A172 (cell line): ENCODE measurements around the gene SMAD6. TPM values are rescaled to one million over a fixed set of nuclear protein-coding genes. Genes with fewer than 3 reads are reported as not detected.

Source experiments
- DNase-seq: peaks from one replicate; pipeline ENCODE4 v3.0.0-alpha.2; 2015; ENCODE audit warnings: low spot score
- total RNA-seq: library from RNA; depleted of rRNA; stranded (reverse); fragments of >200 nt; shearing (Covaris generic); gene quantifications from 2 replicates; pipeline ENCODE4 v1.2.3, GENCODE V29; 2014; rRNA removed

The SMAD6 gene
- 20.8 and 37.9 TPM in 2 replicates for total RNA-seq

DNA sequence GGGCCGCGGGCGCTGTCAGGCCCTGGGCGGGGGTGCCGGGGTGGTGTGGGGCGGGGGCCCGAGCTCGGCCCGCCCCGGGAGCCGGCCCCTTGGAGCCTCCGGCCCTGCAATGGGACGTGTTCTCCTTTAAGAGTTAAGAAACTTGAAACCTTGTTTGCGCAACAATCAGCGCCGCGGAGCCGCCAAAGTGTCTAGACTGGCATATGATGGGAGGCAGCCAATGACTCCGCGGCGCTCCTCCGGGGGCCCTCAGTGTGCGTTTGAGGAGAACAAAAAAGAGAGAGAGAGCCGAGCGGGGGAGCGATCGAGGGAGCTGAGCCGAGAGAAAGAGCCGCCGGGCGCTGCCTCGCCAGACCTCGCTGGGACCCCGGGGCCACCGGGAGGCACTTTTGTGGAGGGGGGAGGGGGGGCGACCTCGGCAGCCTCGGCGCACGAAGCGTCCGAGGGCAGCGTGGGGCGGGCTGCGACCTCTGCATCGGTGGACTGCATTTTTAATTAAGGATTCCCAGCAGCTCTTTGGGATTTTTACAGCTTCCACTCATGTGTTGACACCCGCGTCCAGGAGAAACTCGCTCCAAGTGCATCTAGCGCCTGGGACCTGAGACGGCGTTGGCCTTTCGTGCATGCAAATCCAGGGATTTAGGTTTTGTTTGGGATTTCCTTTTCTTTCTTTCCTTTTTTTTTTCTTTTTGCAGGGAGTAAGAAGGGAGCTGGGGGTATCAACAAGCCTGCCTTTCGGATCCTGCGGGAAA is at the start of gene SMAD6:
Gene SMAD6 (plus strand): TSS at position 202 of the 752 bp plus-strand sequence. CDS start 1,023 bp downstream, outside the sequence.
- DNase-seq, result peak; percentile 94

DNA sequence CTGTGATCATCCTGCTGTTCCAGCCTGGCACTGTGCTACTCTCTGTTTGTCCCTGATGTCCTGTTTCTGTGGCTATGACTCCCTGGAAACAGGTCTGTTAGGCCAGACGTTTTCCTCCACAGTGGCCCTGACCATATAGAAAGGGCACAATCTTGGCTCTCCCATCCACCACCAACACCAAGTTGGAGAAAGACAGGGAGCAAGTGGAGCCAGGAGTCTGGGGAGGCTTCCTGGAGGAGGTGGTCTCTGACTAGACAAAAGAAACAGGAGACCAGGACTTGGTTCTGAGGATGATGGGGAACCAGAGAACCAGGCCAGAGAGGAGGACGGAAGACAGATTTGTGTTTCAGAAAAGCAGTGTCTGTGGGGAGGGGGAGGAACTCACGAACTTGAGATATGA is 49.2 kb upstream of the SMAD6 start:
- DNase-seq, result no peak

DNA sequence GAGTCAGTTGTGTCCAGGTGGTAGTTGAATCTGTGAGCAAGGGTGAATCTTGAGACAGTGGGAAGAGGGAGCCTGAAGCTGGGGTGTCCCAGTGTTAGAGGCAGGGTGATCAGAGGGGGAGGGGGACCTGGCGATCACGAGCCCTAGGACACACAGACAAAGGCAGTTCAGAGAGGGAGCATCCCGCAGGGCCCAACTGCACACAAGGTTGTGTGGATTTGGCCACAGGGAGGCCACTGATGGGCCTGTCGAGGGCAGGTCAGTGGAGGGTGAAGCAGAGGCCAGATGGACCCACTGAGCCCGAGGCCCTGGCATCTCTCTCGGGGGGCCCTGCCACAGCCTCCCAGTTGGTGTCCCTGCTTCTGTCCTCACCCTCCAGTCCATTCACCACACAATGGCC is 48.6 kb upstream of the SMAD6 start:
- no peak for DNase-seq

DNA sequence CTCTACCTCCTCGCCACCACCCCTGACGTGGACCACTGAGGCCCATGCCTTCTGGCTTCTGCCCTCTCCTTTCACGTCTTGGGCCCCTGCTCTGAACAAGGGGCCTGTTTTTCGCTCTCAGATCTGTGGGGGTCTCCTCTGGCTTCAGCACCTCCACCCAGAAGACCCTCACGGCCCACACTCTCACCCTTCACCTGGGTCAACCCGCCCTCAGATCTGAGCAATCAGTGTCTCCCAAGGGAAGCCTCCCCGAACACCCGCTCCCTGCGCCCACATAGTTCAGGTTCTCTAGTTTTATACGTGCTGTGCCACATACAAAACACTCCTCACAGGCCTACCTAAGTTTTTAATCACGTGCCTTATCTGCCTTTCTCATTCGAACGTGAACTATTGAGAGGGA is 48.2 kb upstream of the SMAD6 start:
- no peak for DNase-seq

DNA sequence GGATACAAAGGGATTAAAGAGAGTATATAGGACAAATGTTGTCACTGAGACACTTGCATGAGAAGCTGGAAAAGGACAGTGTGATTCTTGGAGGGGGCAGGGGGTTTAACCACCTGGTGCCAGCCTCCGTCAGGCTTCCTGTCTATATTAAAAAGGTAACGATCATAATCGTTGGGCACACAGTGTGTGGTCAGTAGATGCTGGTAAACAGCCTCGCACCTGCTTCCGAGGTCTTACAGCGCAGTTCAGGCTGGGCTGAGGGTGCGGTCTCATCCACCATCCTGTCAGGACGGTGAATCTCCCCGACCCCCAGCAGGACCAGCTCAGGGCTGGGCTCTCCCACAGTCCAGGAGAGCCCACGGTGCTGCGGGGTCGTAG is 47.7 kb upstream of the SMAD6 start:
- DNase-seq, result no peak

DNA sequence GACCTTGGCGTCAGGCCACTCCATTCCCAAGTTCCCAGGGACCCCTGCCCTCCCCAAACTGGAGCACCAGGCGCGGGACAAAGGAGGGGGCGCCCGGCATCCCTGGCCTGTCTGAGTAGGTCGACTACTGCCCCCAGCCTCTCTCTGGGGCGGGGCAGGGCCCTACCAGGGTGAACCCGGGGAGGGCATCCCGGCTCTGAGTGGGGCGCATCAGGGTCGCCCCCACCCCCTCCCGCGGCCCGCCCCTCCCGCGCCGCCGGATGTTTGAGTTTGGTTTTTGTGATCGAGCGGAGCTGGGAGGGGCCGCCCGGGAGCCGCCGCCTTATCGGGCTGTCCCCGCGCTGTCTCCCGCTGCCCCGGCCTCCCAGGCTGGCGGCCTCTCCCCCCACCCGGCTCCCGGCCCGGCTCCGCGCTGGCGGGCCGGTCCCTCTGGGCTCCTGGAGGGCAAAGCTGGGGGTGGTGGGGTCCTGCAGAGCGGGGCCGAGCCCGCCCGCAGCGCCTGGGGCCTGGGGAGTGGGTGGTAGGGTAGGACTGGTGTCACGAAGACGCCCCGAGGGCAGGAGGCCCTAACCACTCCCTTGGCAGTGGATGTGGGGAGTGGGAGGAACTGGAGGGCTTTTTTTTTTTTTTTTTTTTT is 47.2 kb upstream of the SMAD6 start:
- DNase-seq, result no peak

DNA sequence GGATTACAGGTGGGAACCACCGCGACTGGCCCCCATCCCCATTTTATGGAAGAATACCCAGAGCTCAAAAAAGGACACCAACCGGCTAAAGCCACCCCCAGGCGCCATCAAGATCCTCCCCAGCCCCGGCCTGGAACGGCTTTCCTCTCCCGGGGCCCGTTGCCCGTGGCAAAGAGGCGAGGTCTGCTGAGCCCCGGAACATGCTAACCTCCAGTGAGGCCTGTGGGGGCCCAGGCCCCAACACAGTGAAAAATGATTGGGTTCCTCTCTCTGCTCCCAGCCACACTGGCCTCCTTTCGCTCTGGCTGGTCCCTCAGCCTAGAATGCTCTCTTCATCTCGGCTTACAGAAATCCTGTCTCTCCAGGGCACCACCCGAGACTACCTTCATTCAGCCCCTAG is 46.5 kb upstream of the SMAD6 start:
- no peak for DNase-seq

DNA sequence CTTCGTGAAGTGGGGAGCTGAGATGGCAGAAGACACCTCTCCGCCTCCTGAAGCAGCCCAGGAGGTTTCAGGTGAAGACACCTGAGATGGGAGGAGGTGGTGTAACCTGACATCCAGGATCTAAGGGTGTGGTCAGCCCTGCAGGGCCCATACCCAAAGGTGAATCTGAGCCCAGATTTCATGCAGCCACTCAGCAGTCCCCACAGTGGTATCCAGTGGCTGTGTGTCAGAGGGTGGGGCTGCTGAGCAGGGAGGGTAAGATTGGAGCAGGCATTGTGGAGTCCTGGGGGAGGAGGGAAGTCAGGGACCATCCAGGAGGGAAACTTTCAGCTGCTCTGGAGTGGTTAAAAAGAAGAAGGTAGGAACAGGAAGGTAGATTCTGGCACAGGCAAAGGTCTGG is 46.0 kb upstream of the SMAD6 start:
- no peak for DNase-seq

DNA sequence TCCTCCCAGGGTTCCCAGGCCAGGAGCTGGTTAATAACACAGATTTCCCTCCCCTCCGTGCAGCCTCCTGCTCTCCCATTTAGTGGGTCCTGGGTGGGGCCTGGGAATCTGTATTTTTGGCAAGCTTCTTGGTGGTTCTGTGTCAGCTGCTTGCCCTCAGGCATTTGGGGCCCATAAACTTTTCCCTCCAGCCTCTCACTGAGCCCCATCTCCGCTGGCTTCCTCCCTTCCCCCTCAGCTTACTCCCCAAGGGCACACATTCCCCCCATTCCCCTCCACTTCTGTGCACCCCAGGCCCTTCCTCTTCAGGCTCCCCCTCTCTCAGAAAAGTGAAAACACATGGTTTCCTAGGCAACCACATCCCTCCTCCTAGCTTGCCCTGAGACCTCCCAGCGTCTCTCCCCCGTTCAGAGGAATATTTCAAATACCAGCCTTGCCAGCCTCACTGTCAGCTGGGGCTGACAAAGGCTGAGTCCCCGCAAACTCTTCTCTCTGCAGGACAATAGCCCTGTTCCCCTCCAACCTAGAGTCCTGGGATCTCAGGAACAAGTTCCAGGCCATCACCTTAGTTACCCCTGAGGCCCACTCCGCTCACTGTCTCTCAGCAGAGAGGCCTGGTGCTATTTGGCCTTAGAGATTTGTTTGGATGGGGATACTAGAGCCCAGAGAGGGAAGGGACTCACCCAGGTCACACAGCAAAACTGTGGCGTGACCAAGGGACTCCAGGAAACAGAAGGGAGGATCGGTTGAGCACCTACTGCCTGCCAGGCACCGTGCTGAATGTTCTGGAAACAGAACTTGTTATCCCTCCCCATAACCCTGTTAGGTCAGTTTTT is 44.6 kb upstream of the SMAD6 start:
- DNase-seq, result no peak

DNA sequence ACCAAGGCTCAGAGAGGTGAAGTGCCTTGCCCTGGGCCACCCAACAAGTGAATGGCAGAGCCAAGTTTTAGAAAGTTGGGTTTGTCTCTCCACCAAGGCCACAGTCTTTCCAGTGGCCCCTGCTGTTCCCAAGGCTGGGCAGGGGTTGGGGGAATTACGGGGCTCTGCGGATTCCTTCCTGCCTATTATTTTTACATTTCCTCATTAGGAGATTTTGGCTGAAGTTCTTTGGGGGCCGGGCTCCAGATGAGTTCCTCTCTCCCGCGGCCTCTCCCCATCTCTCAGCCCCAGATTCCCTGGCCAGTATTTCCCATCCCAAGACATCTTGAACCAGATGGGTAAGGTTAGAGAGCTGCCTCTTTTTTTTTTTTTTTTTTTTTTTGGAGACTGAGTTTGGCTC is 44.0 kb upstream of the SMAD6 start:
- DNase-seq, result no peak

DNA sequence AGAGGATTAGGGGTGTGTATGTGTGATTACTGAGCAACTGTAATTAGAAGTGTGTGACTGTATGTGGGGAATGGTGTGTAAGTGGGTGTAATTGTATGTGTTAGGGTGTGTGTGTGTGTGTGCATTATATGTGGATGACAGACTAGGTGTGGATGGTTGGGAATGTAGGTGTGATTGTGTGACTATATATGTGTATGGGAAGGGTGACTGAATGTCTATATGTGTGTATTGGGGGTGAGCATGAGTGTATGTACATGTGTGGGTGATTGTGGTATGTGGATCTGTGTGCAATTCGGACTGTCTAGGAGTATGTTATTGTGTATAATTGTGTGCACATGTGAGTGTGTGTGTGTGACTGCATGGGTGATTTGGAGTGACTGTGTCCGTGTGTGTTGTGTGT is 43.2 kb upstream of the SMAD6 start:
- no peak for DNase-seq

DNA sequence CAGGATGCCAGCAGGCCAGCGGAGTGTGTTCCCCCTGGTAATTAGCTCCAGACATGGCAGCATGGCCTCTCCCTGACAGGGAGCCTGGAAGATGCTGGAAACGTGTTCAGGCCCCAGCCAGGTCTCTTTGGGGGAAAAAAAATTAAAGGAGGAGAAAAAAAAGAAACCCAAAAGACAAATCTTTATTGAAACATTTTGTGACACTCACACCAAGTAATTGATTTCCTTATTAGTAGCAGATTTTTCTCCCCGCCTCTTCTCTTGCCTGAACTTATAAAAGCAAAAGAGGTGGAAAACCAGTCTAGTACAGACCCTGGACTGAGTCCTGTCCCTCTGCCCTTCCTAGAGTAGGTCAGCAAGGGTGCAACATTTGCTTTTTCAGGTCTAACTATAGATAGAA is 42.7 kb upstream of the SMAD6 start:
- DNase-seq, result no peak

DNA sequence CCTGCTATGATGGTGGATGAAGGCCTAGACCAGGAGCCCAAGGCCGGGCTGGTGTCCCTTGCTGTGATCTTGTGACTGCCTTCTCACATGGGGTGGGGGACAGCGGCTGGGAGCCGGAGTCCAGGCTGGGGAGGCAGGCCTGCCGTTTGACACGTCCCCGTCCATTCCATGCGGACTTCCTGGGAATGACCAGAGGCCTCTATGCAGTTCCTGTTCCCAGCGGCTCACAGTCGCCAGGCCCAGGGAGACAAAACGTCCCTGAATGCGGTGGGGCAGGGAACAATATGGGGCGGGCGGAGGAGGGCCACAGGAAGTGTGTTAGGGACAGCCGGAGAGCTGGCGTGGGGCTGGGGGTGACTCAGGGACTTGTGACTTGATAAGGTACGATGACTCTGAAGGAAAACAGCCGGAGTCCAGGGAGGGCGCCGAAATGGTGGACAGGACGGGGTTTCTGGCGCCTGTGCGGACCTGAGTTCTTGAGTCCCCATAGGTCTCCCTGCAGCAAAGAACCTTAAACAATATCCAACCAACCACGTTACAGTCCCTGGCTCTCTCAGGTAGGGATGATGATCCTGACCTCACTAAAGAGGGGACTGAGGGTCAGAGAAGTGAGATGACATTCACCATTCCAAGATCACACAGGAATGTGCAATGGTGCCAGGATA is 40.5 kb upstream of the SMAD6 start:
- DNase-seq, result peak; percentile 45

DNA sequence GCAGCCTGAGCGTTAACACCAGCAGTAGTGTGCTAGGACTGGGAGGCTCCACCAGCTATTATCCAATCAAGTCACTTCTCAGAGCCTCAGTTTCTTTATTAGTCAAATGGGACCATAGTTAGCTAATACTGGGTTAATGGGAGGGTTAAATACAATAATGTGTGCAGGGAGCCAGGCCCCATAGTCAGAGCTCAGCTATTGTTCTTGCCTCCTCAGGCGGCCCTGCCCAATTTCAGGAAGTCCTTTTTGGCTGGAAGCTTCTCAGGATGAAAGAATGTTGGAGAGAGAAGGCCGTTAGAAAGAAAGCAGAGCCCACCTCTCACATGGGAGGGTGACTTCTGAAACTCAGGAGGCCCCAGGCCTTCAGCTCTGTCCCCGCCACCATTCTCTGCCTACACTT is 39.5 kb upstream of the SMAD6 start:
- DNase-seq, result no peak

DNA sequence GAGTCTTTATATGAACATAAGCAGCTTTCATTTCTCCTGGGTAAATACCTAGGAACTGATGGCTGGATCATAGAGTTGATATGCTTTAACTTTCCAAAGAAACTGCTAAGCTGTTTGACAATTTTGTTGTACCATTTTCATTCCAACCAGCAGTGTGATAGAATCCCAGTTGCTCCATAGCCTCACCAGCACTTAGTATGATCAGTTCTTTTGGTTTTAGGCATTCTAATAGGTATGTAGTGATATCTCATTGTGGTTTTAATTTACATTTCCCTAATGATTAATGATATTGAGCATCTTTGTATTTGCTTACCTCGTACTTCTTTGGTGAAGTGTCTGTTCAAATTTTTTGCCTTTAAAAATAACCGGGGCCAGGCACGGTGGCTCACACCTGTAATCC is 38.4 kb upstream of the SMAD6 start:
- DNase-seq, result no peak

DNA sequence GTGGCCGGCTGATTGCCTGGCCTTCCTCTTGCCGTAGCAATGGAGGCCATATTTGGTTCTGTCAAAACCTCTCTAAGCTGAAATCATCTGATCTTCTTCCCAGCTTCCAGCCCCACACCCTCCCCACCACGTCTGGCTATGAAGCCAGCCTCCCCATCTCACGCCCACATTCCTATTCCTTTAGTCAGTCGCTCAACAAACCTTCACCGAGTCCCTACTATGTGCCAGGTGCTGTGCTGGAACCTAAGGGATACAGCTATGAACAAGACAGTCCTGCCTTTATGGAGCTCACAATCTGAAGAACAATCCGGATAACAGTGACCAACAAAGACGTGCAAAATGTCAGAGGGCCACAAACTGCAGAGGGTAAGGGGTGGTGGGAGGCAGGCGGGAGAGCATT is 31.9 kb upstream of the SMAD6 start:
- no peak for DNase-seq

DNA sequence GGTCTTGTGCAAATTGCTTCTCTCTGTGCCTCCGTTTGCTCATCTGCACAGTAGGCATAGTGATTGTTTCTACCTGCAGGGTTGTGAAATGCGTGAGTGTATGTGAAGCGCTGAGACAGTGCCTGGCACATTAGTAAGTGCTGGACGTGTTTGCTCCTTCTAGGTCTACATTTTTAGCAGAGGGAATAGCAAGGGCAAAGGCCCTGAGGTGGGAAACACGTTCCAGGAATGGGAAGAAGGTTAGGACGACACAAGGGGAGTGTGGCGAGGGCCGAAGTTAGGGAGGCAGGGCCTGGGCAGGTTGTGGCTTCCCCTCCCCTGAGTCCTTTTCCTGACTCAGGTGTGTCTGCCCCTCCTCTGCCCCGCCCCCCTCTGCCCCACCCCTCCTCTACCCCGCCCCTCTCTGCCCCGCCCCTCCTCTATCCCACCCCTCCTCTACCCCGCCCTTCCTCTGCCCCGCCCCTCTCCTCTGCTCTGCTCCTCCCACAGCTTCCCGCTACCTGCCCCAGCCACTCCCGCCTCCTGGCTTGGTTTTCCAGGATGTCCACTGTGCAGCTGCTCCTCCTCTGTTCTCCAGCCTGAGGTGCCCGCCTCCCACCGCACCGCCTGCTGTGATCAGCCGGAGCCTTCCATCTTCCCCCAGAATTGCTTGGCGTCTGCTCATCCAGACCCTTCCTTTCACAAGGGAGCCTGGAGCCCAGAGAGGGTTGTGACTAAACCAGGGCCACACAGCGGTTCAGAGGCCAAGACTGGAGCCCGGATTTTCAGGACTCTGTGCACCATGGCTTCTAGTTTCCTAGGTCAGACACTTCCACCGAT is 31.1 kb upstream of the SMAD6 start:
- DNase-seq, result no peak

DNA sequence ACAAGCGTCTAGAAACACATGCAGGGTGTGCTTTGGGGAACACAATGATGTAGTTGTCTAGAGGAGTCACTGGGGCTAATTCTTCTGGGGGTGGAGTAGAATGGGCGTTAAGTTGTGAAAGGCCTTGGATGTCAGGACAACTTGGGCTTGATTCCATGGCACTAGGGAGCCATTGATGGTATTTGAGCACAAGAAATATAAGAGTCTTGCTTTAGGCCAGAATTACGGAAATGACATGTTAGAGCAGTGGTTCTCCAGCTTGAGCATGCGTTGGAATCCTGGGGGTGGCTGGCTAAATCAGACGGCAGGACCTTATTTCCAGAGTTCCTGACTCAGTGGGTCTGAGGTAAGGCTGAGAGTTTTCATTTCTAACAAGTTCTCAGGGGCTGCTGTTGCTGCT is 29.2 kb upstream of the SMAD6 start:
- DNase-seq, result no peak

DNA sequence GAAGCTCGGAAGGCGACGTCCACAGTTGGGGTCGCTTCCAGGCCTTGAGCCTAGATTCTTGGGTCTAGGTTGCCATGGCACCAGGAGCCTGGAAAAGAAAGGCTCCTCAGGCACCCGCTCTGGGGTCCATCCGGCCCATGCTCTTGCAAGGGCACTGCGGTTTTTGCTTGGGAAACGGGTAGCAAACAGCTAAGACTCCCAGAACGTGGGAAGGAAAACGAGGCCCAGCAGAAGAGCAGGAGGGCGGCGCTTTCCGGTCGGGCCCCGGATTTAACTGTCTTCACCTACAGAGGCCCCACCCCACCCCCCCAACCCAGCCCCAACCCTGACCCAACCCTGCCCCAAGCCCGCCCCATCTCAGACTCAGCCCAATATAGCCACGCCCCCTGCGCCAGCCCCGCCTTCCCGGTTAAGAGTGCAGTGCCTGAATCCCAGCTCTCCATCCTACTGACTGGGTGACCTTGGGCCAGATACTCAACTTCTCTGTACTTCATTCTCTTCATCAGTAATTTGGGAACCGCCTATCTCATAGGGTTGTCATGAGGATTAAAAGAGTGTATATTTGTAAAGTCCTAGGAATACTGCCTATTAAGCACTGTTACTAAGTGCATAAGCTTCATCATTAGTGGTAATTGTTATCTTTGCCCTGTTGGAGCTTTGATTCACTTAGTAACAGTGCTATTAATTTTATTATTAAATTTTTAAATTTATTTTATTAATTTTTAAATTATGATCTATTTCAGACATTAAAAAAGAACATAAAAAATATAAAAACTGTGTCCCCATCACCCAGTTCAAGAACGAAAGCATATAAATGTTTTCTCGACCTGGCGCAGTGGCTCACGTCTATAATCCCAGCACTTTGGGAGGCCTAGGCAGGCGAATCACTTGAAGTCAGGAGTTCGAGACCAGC is 28.4 kb upstream of the SMAD6 start:
- peak; percentile 28 for DNase-seq

DNA sequence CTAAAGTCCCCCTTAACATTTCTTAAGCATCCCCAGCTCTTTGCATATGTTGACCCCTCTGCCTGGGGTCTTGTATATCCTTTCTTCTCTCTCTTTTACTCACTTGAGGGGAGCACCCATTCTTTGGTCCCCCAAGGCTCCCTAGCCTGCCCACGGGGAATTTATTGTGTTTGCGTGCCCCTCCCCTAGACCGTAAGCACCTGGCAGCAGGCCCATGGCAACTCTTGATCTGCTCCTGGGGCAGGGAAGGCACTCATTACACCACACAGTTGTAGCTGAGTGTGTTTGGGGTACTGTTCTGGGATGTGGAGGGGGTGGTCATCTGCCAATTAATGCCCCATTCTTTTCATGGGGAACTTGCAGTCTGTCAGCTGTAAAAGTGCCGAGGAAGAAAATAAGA is 27.3 kb upstream of the SMAD6 start:
- no peak for DNase-seq
